Measurements from ENCODE around the gene SHC3. TPM values are rescaled to one million over a fixed set of nuclear protein-coding genes. Genes with fewer than 3 reads are reported as not detected.

Gene SHC3
- polyA plus RNA-seq, 1 donor from 2014 or later, result 22.9 TPM

GRCh38 chr9:89093201-89093975 is 85.2 kb downstream of the SHC3 start:
- H3K27ac ChIP-seq (ENCODE audit: low read length), result no peak overlapping the region
- H3K27me3 ChIP-seq (ENCODE audit: insufficient read depth, low read depth, low read length), result no peaks in the 10 kb centered on the region
- no peak overlapping the region for H3K4me2 ChIP-seq (ENCODE audit: low read length)
- H3K4me3 ChIP-seq (ENCODE audit: low read length), result no peak overlapping the region
- H3K79me2 ChIP-seq (replicated peaks; ENCODE audit: insufficient read depth, low read length), result no peaks in the 10 kb centered on the region
- H3K9ac ChIP-seq (ENCODE audit: low read length), result no peak overlapping the region
- H2AFZ ChIP-seq (ENCODE audit: low read depth, low read length), result no peak overlapping the region
- no peaks in the 10 kb centered on the region for H4K20me1 ChIP-seq (ENCODE audit: insufficient read depth)
- H3K36me3 ChIP-seq (ENCODE audit: insufficient read depth, low read length), result peaks cover 6% of the 10 kb centered on the region
- TF ChIP-seq REST (IDR thresholded peaks at IDR 0.05; ENCODE audit: borderline replicate concordance), result no peak
- H3F3A ChIP-seq (ENCODE audit: insufficient read depth, low read length, poor library complexity, severe bottlenecking), result no peaks in the 10 kb centered on the region
- H3K9me3 ChIP-seq (ENCODE audit: low read length), result no peaks in the 10 kb centered on the region
- H3K9me2 ChIP-seq (ENCODE audit: insufficient read depth, low read length), result no peaks in the 10 kb centered on the region

GRCh38 chr9:89089176-89089575 is 89.4 kb downstream of the SHC3 start:
- no peaks in the 10 kb centered on the region for H3F3A ChIP-seq (ENCODE audit: insufficient read depth, low read length, poor library complexity, severe bottlenecking)

More at GRCh38 chr9:89089176-89089575, 89.4 kb downstream of the SHC3 start:
- Histone ChIP-seq H3K36me3 (ENCODE audit: insufficient read depth, low read length) (peaks cover 6% of the 10 kb centered on the region), H3K27ac (ENCODE audit: low read length) (no peak overlapping the region), H2AFZ (ENCODE audit: low read depth, low read length) (no peak overlapping the region), H3K79me2 (replicated peaks; ENCODE audit: insufficient read depth, low read length) (no peaks in the 10 kb centered on the region), H3K27me3 (ENCODE audit: insufficient read depth, low read depth, low read length) (no peaks in the 10 kb centered on the region), H3K9me2 (ENCODE audit: insufficient read depth, low read length) (no peaks in the 10 kb centered on the region), H3K9me3 (ENCODE audit: low read length) (no peaks in the 10 kb centered on the region), H4K20me1 (ENCODE audit: insufficient read depth) (no peaks in the 10 kb centered on the region), H3K4me2 (ENCODE audit: low read length) (no peak overlapping the region), H3K4me3 (ENCODE audit: low read length) (no peak overlapping the region), H3K9ac (ENCODE audit: low read length) (no peak overlapping the region)
- TF ChIP-seq SMC3 (conservative IDR thresholded peaks at IDR 0.05; ENCODE audit: poor library complexity) (no peak), EP300 (conservative IDR thresholded peaks at IDR 0.05; ENCODE audit: poor library complexity, severe bottlenecking) (no peak), REST (IDR thresholded peaks at IDR 0.05; ENCODE audit: borderline replicate concordance) (no peak), TAF1 (IDR thresholded peaks at IDR 0.05; ENCODE audit: low read depth) (no peak), RAD21 (conservative IDR thresholded peaks at IDR 0.05) (no peak), CTCF (IDR thresholded peaks at IDR 0.05; ENCODE audit: poor library complexity, severe bottlenecking) (no peak), MXI1 (conservative IDR thresholded peaks at IDR 0.05; ENCODE audit: poor library complexity, severe bottlenecking) (no peak), POLR2AphosphoS5 (IDR thresholded peaks at IDR 0.05) (no peak), EZH2 (IDR thresholded peaks at IDR 0.05; ENCODE audit: borderline replicate concordance, insufficient read depth, low read length, poor library complexity, severe bottlenecking) (no peak)

All from neural cell (in vitro differentiated cells).